Fibroblast of skin of right biceps (primary cell): ENCODE data around the gene TMEM179.
A peak's percentile ranks its signal among the peaks of the same experiment; 100 is the strongest.
"Not testable (repeated sequence)": the region's sequence is repeated elsewhere in the genome, so short reads cannot be mapped to it uniquely, and the experiment has no call there.

Source experiments
- DNase-seq: peaks from one replicate; pipeline ENCODE4 v3.0.0-alpha.2; 2013

TMEM179 gene

GRCh38 chr14:104637546-104638003 lies 33.0 kb upstream of the TMEM179 start:
- no peak for DNase-seq

- not testable (repeated sequence) for DNase-seq
These were observed 32.4 kb upstream of the TMEM179 start for GRCh38 chr14:104636846-104637545.

- DNase-seq = no peak
These were observed 31.6 kb upstream of the TMEM179 start for GRCh38 chr14:104636131-104636530.

GRCh38 chr14:104635717-104636116 lies 31.1 kb upstream of the TMEM179 start:
- DNase-seq = no peak

GRCh38 chr14:104634886-104635570 lies 30.5 kb upstream of the TMEM179 start:
- DNase-seq = no peak

- DNase-seq = no peak
These were observed 29.7 kb upstream of the TMEM179 start for GRCh38 chr14:104634138-104634760.

GRCh38 chr14:104633276-104634137 lies 28.9 kb upstream of the TMEM179 start:
- DNase-seq = no peak

- DNase-seq = no peak
These were observed 28.2 kb upstream of the TMEM179 start for GRCh38 chr14:104632781-104633180.

GRCh38 chr14:104624939-104625338 lies 20.4 kb upstream of the TMEM179 start:
- DNase-seq = no peak

GRCh38 chr14:104614126-104614812 lies 9.7 kb upstream of the TMEM179 start:
- no peak for DNase-seq

- DNase-seq = no peak
These were observed 7.3 kb upstream of the TMEM179 start for GRCh38 chr14:104611881-104612280.

GRCh38 chr14:104610749-104611310 lies 6.3 kb upstream of the TMEM179 start:
- no peak for DNase-seq

GRCh38 chr14:104609666-104610065 lies 5.1 kb upstream of the TMEM179 start:
- no peak for DNase-seq

GRCh38 chr14:104603711-104604401 lies 716 bp downstream of the TMEM179 start:
- no peak for DNase-seq

GRCh38 chr14:104602933-104603325 lies 1.6 kb downstream of the TMEM179 start:
- DNase-seq = no peak

- no peak for DNase-seq
These were observed 2.1 kb downstream of the TMEM179 start for GRCh38 chr14:104602315-104602932.

- peak; percentile 10 for DNase-seq
These were observed 2.8 kb downstream of the TMEM179 start for GRCh38 chr14:104601786-104602185.

GRCh38 chr14:104600805-104601204 lies 3.8 kb downstream of the TMEM179 start:
- no peak for DNase-seq

- no peak for DNase-seq
These were observed 4.4 kb downstream of the TMEM179 start for GRCh38 chr14:104600141-104600643.

GRCh38 chr14:104599446-104599845 lies 5.1 kb downstream of the TMEM179 start:
- no peak for DNase-seq

- DNase-seq = no peak
These were observed 5.7 kb downstream of the TMEM179 start for GRCh38 chr14:104598910-104599273.
